ENCODE data around the gene OR51V1.
"Not testable (repeated sequence)": the region's sequence is repeated elsewhere in the genome, so short reads cannot be mapped to it uniquely, and the experiment has no call there.

OR51V1 gene

DNA sequence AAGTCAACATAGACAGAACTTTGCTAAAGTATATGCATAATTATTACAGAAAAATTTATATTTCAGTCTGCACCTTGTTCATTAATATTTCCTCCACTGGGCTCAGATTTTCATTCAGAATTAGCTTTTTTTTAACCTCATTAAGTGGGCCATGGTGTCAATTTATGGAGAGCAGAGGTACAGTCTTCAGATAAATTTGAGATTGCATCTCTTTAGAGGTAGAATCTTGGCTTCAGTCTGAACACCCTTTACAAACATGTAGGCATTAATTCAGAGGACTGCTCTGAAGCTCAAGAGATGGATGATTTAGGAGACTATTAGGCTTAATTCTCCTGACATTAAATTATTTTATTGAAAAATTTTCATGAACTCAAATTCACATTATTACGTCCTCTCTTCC is 29.8 kb upstream of the OR51V1 start:
- DNase-seq, result no peak

- no peak for DNase-seq
These were observed 29.3 kb upstream of the OR51V1 start for GRCh38 chr11:5229796-5230195.

DNA sequence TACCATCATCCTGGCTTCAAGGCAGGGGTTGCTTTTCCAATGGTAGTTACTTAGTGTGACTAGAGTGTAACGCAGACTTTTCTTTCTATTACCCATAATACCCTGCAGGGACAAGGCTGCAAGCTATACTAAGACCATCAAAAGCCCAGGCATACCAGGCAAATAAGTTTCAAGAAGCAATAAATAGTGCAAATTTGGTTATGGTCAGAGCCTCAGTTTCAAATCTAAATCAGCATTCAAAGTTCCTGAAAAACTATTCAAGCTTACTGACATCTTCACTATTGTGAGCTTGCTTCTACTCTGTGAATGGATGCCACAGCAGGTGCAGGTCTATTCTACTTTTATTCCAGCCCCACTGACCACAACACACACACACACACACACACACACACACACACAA is 28.9 kb upstream of the OR51V1 start:
- no peak for DNase-seq

DNA sequence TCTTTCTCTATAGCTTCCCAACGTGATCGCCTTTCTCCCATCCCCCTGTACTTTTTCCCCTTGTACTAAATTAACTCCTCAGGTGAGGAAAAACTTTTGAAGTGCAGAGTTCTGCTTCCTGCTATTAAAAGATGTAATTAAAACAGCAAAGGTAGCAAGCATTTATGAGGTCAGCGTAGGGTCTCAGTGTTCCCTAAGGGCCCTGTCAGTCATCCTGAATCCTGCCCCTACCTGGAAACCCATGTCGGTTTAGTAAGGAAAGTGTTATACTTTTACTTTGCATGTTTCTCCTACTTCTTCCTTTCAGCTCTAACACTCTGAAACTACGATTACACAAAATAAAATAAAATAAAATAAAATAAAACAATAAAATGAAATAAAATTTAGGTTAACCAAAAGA is 27.6 kb upstream of the OR51V1 start:
- no peak for DNase-seq

DNA sequence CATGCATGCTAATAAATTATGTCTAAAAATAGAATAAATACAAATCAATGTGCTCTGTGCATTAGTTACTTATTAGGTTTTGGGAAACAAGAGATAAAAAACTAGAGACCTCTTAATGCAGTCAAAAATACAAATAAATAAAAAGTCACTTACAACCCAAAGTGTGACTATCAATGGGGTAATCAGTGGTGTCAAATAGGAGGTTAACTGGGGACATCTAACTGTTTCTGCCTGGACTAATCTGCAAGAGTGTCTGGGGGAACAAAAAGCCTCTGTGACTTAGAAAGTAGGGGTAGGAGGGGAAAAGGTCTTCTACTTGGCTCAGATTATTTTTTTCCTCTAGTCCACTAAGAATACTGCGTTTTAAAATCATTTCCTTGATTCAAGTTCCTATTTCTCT is 27.2 kb upstream of the OR51V1 start:
- DNase-seq, result no peak

DNA sequence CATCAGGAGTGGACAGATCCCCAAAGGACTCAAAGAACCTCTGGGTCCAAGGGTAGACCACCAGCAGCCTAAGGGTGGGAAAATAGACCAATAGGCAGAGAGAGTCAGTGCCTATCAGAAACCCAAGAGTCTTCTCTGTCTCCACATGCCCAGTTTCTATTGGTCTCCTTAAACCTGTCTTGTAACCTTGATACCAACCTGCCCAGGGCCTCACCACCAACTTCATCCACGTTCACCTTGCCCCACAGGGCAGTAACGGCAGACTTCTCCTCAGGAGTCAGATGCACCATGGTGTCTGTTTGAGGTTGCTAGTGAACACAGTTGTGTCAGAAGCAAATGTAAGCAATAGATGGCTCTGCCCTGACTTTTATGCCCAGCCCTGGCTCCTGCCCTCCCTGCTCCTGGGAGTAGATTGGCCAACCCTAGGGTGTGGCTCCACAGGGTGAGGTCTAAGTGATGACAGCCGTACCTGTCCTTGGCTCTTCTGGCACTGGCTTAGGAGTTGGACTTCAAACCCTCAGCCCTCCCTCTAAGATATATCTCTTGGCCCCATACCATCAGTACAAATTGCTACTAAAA is 26.3 kb upstream of the OR51V1 start, which contains the start of gene HBB:
Gene HBB, minus strand, starts transcription at position 340 of the 579 bp plus-strand sequence. Its CDS starts 50 bp downstream, at position 290.
- DNase-seq, result no peak

DNA sequence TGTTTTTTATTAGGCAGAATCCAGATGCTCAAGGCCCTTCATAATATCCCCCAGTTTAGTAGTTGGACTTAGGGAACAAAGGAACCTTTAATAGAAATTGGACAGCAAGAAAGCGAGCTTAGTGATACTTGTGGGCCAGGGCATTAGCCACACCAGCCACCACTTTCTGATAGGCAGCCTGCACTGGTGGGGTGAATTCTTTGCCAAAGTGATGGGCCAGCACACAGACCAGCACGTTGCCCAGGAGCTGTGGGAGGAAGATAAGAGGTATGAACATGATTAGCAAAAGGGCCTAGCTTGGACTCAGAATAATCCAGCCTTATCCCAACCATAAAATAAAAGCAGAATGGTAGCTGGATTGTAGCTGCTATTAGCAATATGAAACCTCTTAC is 25.0 kb upstream of the OR51V1 start:
- DNase-seq, result no peak

- DNase-seq, result no peak
These were observed 24.3 kb upstream of the OR51V1 start for GRCh38 chr11:5224538-5225479.

- DNase-seq, result no peak
These were observed 23.2 kb upstream of the OR51V1 start for GRCh38 chr11:5223686-5224085.

GRCh38 chr11:5223146-5223545 is 22.7 kb upstream of the OR51V1 start:
- DNase-seq, result no peak

DNA sequence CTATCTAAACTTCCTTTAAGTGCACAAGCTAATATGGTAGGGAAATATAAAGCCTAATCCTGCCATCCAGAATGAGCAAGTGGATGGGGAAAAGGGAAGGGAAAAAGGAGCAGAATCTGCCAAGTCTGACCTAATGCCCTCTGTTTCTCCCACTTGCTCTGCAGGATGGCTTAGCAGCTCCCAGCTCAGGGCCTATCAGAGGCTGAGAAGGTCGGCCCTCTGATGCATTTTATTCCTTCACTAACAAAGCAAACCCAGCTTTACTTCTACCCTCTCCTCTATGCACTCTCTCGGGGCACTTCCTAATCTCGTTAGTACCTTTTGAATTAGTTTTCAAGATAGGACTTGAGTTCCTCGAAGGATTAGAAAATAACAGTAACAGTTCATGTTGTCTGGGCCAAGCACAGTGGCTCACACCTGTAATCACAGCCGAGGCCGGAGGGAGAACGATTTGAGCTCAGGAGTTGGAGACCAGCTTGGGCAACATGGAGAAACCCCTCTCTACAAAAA is 9.9 kb upstream of the OR51V1 start:
- no peak for DNase-seq

- no peak for DNase-seq
These were observed 4.3 kb upstream of the OR51V1 start for GRCh38 chr11:5204787-5205186.

DNA sequence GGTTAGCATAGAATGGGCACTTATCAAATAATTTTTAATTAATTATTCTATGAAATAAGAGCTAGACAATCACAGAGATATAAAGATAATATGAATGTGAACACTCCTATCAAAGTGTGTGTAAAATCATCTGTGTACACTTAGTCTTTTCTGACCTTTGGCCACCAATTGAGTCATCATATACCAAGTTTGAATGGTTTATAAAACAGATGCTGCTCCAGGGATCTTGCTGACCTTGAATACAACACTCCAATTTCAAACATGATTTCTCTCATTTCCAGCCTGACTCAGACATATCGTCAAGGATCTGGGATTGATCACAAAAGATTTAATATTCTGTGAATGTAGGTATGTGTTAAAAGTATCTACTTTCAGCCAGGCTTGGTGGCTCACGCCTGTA is 2.9 kb upstream of the OR51V1 start:
- no peak for DNase-seq

- no peak for DNase-seq
These were observed 2.2 kb downstream of the OR51V1 start for GRCh38 chr11:5198285-5198684.

GRCh38 chr11:5197536-5197935 is 2.9 kb downstream of the OR51V1 start:
- DNase-seq, result no peak

- DNase-seq, result no peak
These were observed 3.8 kb downstream of the OR51V1 start for GRCh38 chr11:5196731-5197130.

- no peak for DNase-seq
These were observed 4.4 kb downstream of the OR51V1 start for GRCh38 chr11:5196067-5196466.

GRCh38 chr11:5192738-5193137 is 7.7 kb downstream of the OR51V1 start:
- DNase-seq, result no peak

DNA sequence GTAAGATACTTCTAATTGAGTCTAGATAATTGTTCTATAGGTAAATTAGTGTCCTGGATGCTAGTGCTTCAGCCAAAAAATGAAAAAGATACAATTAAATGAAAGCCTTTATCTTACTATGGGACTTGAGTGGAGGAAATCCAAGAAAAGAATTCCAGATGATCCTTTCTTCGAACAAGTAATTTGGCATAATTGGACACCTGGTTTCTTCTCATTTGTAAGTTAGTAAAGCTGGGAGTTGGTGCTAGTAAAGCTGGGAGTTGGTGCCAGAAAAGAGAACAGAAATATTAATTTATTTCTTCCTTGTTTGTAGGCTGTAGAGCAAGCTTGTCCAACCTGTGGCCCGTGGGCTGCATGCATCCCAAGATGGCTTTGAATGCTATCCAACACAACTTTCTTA is 12.3 kb downstream of the OR51V1 start:
- DNase-seq, result no peak

GRCh38 chr11:5178046-5178837 is 22.2 kb downstream of the OR51V1 start:
- DNase-seq, result no peak

DNA sequence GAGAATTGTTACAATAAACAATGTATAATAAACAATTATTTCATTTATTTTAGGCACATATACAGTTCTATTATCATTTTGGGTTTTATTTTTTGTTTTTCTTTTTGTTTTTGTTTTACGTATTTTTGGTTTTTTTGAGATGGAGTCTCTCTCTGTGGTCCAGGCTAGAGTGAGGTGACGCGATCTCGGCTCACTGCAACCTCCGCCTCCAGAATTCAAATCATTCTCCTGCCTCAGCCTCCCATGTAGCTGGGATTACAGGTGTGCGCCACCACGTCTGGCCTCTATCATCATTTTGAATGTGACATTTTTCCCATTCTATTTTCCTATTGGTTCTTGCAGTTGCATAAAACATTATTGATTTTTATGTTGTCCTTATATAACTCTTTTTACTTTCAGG is 25.5 kb downstream of the OR51V1 start:
- DNase-seq, result no peak

DNA sequence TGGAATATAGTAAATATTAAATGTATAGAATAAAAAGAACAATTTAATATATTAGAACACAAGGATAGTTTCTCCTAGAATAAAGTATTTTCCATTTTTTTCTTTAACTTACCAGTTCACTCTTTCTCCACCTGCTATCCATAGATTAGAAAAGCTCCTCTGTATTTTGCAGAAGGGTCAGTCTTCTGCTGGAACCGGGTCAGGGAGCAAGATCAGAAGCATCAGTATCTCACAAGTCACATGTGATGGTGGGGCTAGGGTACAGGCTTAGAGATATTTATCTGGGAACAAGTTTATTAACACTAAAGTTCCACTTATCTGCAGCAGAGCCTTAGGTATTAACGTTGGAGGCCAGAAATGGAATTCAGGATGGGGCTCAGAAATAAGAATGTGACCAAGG is 28.6 kb downstream of the OR51V1 start:
- DNase-seq, result no peak

- DNase-seq, result not testable (repeated sequence)
These were observed 34.6 kb downstream of the OR51V1 start for GRCh38 chr11:5165898-5166297.

Measured in CD4-positive, alpha-beta T cell treated with Interleukin-1 beta for 1 hour (primary cell).